Cardiac fibroblast (primary cell): ENCODE measurements around the gene DPP9.
"Not testable (repeated sequence)": the region's sequence is repeated elsewhere in the genome, so short reads cannot be mapped to it uniquely, and the experiment has no call there.

ENCODE experiments used
- DNase-seq, 2 donors: peaks; one replicate each; pipeline versions ENCODE4 v3.0.0 to v3.0.0-alpha.2; 2010; ENCODE audit warnings: low read depth in 2 of 2
- H3K4me3 ChIP-seq, 2 donors: replicated peaks in 1 of 2; 1 replicate in 1 of 2; 2 replicates in 1 of 2; pipeline ENCODE4 v1.5.1; 2011; ENCODE audit warnings: low read depth in 2 of 2, low read length in 2 of 2, mild to moderate bottlenecking in 2 of 2, moderate library complexity in 1 of 2
- CTCF ChIP-seq: IDR thresholded peaks from one replicate; pipeline ENCODE4 v1.5.1; 2011; ENCODE audit warnings: low read depth, mild to moderate bottlenecking, low read length, inconsistent platforms

Gene DPP9

GRCh38 chr19:4682417-4683200 is 41.0 kb downstream of the DPP9 start:
- no peak for TF ChIP-seq CTCF
- H3K4me3 ChIP-seq, result no peak overlapping the region
- no peak for DNase-seq

GRCh38 chr19:4680021-4680420 is 43.6 kb downstream of the DPP9 start:
- not testable (repeated sequence) for DNase-seq

GRCh38 chr19:4678881-4679790 is 44.5 kb downstream of the DPP9 start:
- H3K4me3 ChIP-seq, result no peak overlapping the region
- peak; percentile 5 to 19 for DNase-seq
- TF ChIP-seq CTCF, result no peak

More at GRCh38 chr19:4680021-4680420, 43.6 kb downstream of the DPP9 start:
- not testable (repeated sequence) for H3K4me3 ChIP-seq

GRCh38 chr19:4676955-4677731 is 46.5 kb downstream of the DPP9 start:
- H3K4me3 ChIP-seq, result no peak overlapping the region
- peak; percentile 50 to 53 for DNase-seq
- TF ChIP-seq CTCF, result peak; percentile 61

GRCh38 chr19:4675346-4675745 is 48.3 kb downstream of the DPP9 start:
- no peak for TF ChIP-seq CTCF
- H3K4me3 ChIP-seq, result no peak overlapping the region
- DNase-seq, result no peak

GRCh38 chr19:4673726-4674125 is 49.9 kb downstream of the DPP9 start:
- no peak for DNase-seq
- no peak for TF ChIP-seq CTCF
- H3K4me3 ChIP-seq, result no peak overlapping the region
